ENCODE results near the gene FARS2. TPM values are rescaled to one million over a fixed set of nuclear protein-coding genes. Genes with fewer than 3 reads are reported as not detected.
"Not testable (repeated sequence)": the region's sequence is repeated elsewhere in the genome, so short reads cannot be mapped to it uniquely, and the experiment has no call there.

FARS2 gene
- total RNA-seq, 1 experiment from 2014 or later = 13.8 TPM

DNA sequence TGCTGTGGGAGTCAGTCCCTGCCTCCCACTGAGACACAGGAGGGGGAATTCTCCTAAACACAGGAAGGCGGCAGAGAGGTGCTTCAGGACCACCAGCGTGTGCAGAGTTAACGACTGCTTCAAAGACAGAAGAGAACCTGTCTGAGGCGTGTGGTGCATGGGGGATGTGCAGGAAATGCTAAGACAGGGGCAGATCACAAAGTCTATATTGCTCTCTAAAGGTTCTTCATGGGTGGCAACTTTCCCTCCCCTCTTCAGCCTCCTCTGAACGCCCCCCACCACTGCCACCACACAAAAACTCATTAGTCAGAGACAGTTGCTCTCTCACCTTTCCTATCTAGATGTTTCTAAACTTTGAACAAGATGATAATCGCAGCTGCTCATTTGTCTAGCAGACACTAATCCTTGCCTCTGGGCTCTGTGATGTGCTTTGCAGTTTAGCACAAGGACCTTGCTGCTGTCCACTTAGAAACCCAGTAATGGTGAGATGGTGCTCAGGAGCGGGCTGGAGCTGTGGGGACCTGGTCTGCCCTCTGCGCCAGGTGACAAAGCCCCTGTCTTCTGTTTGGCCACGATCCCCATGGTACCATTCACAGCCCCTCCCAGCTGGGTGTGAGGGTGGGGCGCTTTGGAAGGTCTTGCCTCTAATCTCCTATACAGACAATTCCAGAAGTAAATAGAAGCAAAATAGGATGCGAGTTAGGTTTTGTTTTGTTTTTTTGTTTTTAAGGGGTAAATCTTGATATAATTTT lies 525.8 kb downstream of the FARS2 start:
- H3K4me1 ChIP-seq (ENCODE audit: control insufficient read depth in 1 of 2, insufficient read depth in 2 of 2, low read length in 2 of 2) = no peaks in the 10 kb centered on the region
- H3K4me3 ChIP-seq (replicated peaks in 1 of 2; ENCODE audit: low read depth in 1 of 2, low read length in 2 of 2) = no peak overlapping the region
- H3K27ac ChIP-seq (ENCODE audit: low read depth, low read length) = no peak overlapping the region
- no peaks in the 10 kb centered on the region for H3K9me3 ChIP-seq (ENCODE audit: control insufficient read depth in 1 of 2, insufficient read depth in 1 of 2, low read depth in 1 of 2, low read length in 2 of 2)
- no peaks in the 10 kb centered on the region for H3K9me2 ChIP-seq (ENCODE audit: insufficient read depth)
- H3K27me3 ChIP-seq (ENCODE audit: insufficient read depth, low read length) = no peaks in the 10 kb centered on the region
- H3K36me3 ChIP-seq (ENCODE audit: control insufficient read depth in 1 of 2, insufficient read depth in 2 of 2, low read length in 2 of 2) = no peaks in the 10 kb centered on the region
- BruUV-seq (replicated peaks) = no TSS peak
- RAD21 ChIA-PET (ENCODE audit: low non-redundant PET in 1 of 2, low total read pairs in 2 of 2, uncharacterized antibody in 2 of 2, unreplicated experiment in 2 of 2) = no interaction called here
- ATAC-seq = no peak
- no peaks in the 10 kb centered on the region for H3K79me2 ChIP-seq (ENCODE audit: insufficient read depth, low read length)
- no peak for DNase-seq (ENCODE audit: low read depth, low spot score)
- intact Hi-C loops (cut with micrococcal nuclease) = no loop called here
- H3K9ac ChIP-seq (ENCODE audit: low read length) = no peak overlapping the region
- no peak for TF ChIP-seq CBX3 (IDR thresholded peaks at IDR 0.05; ENCODE audit: low read depth)
- no peak for TF ChIP-seq RAD21 (IDR thresholded peaks at IDR 0.05; ENCODE audit: low read depth)
- no peak for TF ChIP-seq YY1 (IDR thresholded peaks at IDR 0.05; ENCODE audit: extremely low read depth, insufficient replicate concordance, low read depth, low read length)
- TF ChIP-seq SIN3A (IDR thresholded peaks at IDR 0.05; ENCODE audit: low read depth) = no peak
- TF ChIP-seq, protein P1, sequence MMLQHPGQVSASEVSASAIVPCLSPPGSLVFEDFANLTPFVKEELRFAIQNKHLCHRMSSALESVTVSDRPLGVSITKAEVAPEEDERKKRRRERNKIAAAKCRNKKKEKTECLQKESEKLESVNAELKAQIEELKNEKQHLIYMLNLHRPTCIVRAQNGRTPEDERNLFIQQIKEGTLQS (IDR thresholded peaks at IDR 0.05) = no peak
- no peak for TF ChIP-seq POLR2A (IDR thresholded peaks at IDR 0.05; ENCODE audit: borderline replicate concordance, extremely low read depth, insufficient read depth, insufficient read length)
- no peak for TF ChIP-seq EZH2 (IDR thresholded peaks at IDR 0.05)
- no peak for TF ChIP-seq SP1 (IDR thresholded peaks at IDR 0.05; ENCODE audit: low read depth)
- TF ChIP-seq ZNF274 (IDR thresholded peaks at IDR 0.05; ENCODE audit: low read depth, low read length) = no peak
- H4K20me1 ChIP-seq (ENCODE audit: insufficient read depth) = no peaks in the 10 kb centered on the region
- H3K4me2 ChIP-seq (ENCODE audit: low read length) = no peak overlapping the region
- CTCF ChIA-PET = no interaction called here
- no peak overlapping the region for H2AFZ ChIP-seq (ENCODE audit: low read depth, low read length, poor library complexity, severe bottlenecking)
- POLR2A ChIA-PET = no interaction called here

DNA sequence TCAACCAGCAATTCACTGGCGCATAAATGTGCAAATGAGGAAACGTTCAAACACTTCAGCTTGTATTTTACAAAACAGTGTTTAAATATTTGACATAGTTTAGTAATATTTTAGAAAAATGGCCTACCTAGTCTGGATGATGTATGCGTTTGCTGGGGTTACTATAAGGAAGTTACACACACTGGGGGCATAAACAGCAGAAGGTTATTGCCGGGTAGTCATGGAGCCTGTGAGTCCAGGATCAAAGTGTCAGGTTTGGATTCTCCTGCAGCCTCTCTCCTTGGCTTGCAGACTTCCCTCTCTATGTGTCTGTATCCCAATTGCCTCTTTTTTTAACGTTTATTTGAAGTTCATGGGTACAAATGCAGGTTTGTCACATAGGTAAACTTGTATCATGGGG lies 528.1 kb downstream of the FARS2 start:
- H3K9me3 ChIP-seq (ENCODE audit: control insufficient read depth in 1 of 2, insufficient read depth in 1 of 2, low read depth in 1 of 2, low read length in 2 of 2); H3K9ac ChIP-seq (ENCODE audit: low read length); H2AFZ ChIP-seq (ENCODE audit: low read depth, low read length, poor library complexity, severe bottlenecking); ATAC-seq; H3K9me2 ChIP-seq (ENCODE audit: insufficient read depth); H3K27ac ChIP-seq (ENCODE audit: low read depth, low read length); H3K4me2 ChIP-seq (ENCODE audit: low read length); H3K27me3 ChIP-seq (ENCODE audit: insufficient read depth, low read length); H3K4me3 ChIP-seq (replicated peaks in 1 of 2; ENCODE audit: low read depth in 1 of 2, low read length in 2 of 2); H4K20me1 ChIP-seq (ENCODE audit: insufficient read depth); H3K36me3 ChIP-seq (ENCODE audit: control insufficient read depth in 1 of 2, insufficient read depth in 2 of 2, low read length in 2 of 2); CTCF ChIA-PET; BruUV-seq (replicated peaks); DNase-seq (ENCODE audit: low read depth, low spot score); RAD21 ChIA-PET (ENCODE audit: low non-redundant PET in 1 of 2, low total read pairs in 2 of 2, uncharacterized antibody in 2 of 2, unreplicated experiment in 2 of 2); H3K4me1 ChIP-seq (ENCODE audit: control insufficient read depth in 1 of 2, insufficient read depth in 2 of 2, low read length in 2 of 2); POLR2A ChIA-PET; intact Hi-C loops (cut with micrococcal nuclease); H3K79me2 ChIP-seq (ENCODE audit: insufficient read depth, low read length): not testable (repeated sequence)

GRCh38 chr6:5796555-5796954 lies 535.2 kb downstream of the FARS2 start:
- H3K4me3 ChIP-seq (replicated peaks in 1 of 2; ENCODE audit: low read depth in 1 of 2, low read length in 2 of 2); CTCF ChIA-PET; RAD21 ChIA-PET (ENCODE audit: low non-redundant PET in 1 of 2, low total read pairs in 2 of 2, uncharacterized antibody in 2 of 2, unreplicated experiment in 2 of 2); H3K79me2 ChIP-seq (ENCODE audit: insufficient read depth, low read length); H3K9me2 ChIP-seq (ENCODE audit: insufficient read depth); ATAC-seq; intact Hi-C loops (cut with micrococcal nuclease); H3K9ac ChIP-seq (ENCODE audit: low read length); H3K4me2 ChIP-seq (ENCODE audit: low read length); H4K20me1 ChIP-seq (ENCODE audit: insufficient read depth); H3K27ac ChIP-seq (ENCODE audit: low read depth, low read length); H3K9me3 ChIP-seq (ENCODE audit: control insufficient read depth in 1 of 2, insufficient read depth in 1 of 2, low read depth in 1 of 2, low read length in 2 of 2); DNase-seq (ENCODE audit: low read depth, low spot score); H3K27me3 ChIP-seq (ENCODE audit: insufficient read depth, low read length); BruUV-seq (replicated peaks); H3K4me1 ChIP-seq (ENCODE audit: control insufficient read depth in 1 of 2, insufficient read depth in 2 of 2, low read length in 2 of 2); H3K36me3 ChIP-seq (ENCODE audit: control insufficient read depth in 1 of 2, insufficient read depth in 2 of 2, low read length in 2 of 2); H2AFZ ChIP-seq (ENCODE audit: low read depth, low read length, poor library complexity, severe bottlenecking); POLR2A ChIA-PET: not testable (repeated sequence)

DNA sequence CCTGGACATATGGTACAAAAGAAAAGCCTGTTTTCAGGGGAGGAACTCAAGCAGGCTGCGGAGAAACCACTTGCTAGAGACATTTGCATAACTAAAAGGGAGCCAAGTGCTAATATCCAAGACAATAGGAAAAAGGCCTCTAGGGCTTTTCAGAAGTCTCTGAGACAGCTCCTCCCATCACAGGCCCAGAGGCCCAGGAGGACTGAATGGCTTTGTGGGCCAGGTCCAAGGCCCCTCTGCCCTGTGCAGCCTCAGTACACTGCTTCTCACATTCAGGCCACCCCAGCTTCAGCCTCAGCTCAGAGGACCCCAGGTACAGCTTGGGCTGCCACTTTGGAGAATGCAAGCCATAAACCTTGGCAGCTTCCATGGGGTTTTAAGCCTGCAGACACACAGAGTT lies 545.1 kb downstream of the FARS2 start:
- intact Hi-C loops (cut with micrococcal nuclease); H3K9me2 ChIP-seq (ENCODE audit: insufficient read depth); DNase-seq (ENCODE audit: low read depth, low spot score); POLR2A ChIA-PET; RAD21 ChIA-PET (ENCODE audit: low non-redundant PET in 1 of 2, low total read pairs in 2 of 2, uncharacterized antibody in 2 of 2, unreplicated experiment in 2 of 2); CTCF ChIA-PET; H2AFZ ChIP-seq (ENCODE audit: low read depth, low read length, poor library complexity, severe bottlenecking); H3K36me3 ChIP-seq (ENCODE audit: control insufficient read depth in 1 of 2, insufficient read depth in 2 of 2, low read length in 2 of 2); H3K79me2 ChIP-seq (ENCODE audit: insufficient read depth, low read length); H3K27me3 ChIP-seq (ENCODE audit: insufficient read depth, low read length); H3K4me3 ChIP-seq (replicated peaks in 1 of 2; ENCODE audit: low read depth in 1 of 2, low read length in 2 of 2); H3K27ac ChIP-seq (ENCODE audit: low read depth, low read length); H3K9me3 ChIP-seq (ENCODE audit: control insufficient read depth in 1 of 2, insufficient read depth in 1 of 2, low read depth in 1 of 2, low read length in 2 of 2); H3K9ac ChIP-seq (ENCODE audit: low read length); H3K4me2 ChIP-seq (ENCODE audit: low read length); BruUV-seq (replicated peaks); ATAC-seq; H3K4me1 ChIP-seq (ENCODE audit: control insufficient read depth in 1 of 2, insufficient read depth in 2 of 2, low read length in 2 of 2); H4K20me1 ChIP-seq (ENCODE audit: insufficient read depth): not testable (repeated sequence)

Data from HCT116 (cell line).